ENCODE measurements around the gene C1QTNF9. TPM values are rescaled to one million over a fixed set of nuclear protein-coding genes. Genes with fewer than 3 reads are reported as not detected.

Gene C1QTNF9
- total and polyA plus RNA-seq, 9 of the 15 experiments (the other 6 are each of a cell fraction or from before 2014, with no cell fraction given): not detected

DNA sequence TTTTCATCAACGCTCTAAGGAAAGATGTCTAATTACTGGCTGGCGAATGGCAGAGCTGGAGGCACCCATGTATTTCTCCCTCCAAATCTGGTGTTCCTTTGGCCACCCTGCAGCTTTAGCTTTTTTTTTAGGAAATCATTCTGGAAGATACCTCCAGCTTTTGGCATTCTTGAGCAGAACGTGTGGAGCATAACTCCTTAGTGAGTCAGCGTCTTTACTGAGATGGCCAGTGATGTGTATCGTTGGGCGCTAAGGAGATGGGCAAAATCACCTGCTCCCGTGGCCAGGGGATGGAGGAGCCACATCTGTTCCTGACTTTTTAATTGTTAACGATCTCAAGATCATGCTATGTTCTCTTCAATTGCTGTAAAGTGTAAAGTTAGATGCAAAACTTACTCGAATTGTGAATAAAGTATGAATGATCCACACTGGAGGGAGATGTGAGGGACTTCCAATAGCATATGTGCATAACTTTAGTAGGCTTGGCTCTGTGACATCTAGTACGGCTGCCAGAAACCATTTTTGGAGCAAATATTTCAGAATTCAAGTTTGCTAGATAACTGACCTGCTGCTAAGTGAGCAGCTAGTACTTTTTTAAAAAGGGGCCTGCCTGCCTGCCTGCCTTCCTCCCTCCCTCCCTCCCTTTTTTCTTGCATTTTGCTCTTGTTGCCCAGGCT is 24.4 kb upstream of the C1QTNF9 start:
- CTCF ChIA-PET (ENCODE audit: low intra/inter-chr PET ratio): no interaction called here
- H3K9me3 ChIP-seq (replicated peaks; ENCODE audit: control insufficient read depth, insufficient read depth, low read depth, low read length): no peaks in the 10 kb centered on the region
- no peaks in the 10 kb centered on the region for H3K36me3 ChIP-seq (ENCODE audit: control insufficient read depth, insufficient read depth, low read length)
- intact Hi-C loops (cut with micrococcal nuclease): no loop called here
- 0% methylated on average over 10 of the region's 10 CpGs for WGBS (ENCODE audit: insufficient coverage, low coverage, missing lambda C conversion rate)
- FAIRE-seq (no peak), DNase-seq (ENCODE audit: extremely low read depth in 1 of 4, low spot score in 3 of 4) (no peak), ATAC-seq (no peak)
- no peak overlapping the region for H3K27ac ChIP-seq (ENCODE audit: extremely low read depth, low read depth, low read length)
- no peaks in the 10 kb centered on the region for H4K20me1 ChIP-seq (replicated peaks; ENCODE audit: control insufficient read depth, insufficient read depth, low read length)
- H2AFZ ChIP-seq (ENCODE audit: low read depth, low read length): no peak overlapping the region
- in situ Hi-C loops (cut with MboI): no loop called here
- H3K27me3 ChIP-seq (ENCODE audit: control insufficient read depth in 2 of 2, insufficient read depth in 2 of 2, low read length in 2 of 2): peaks cover 3 to 15% of the 10 kb centered on the region in 2 experiments; a peak in 4 of 5 replicates
- no peaks in the 10 kb centered on the region for H3K9me1 ChIP-seq (ENCODE audit: control insufficient read depth, insufficient read depth, low read length)
- no peak overlapping the region for H3K4me2 ChIP-seq (ENCODE audit: insufficient read depth, low read length)
- H3K79me2 ChIP-seq (ENCODE audit: control insufficient read depth, insufficient read depth, low read length): no peaks in the 10 kb centered on the region
- no TSS peak for BruUV-seq (replicated peaks)
- H3K4me3 ChIP-seq: no peak overlapping the region
- H3K4me1 ChIP-seq (replicated peaks in 1 of 2; ENCODE audit: control insufficient read depth in 2 of 2, insufficient read depth in 2 of 2, low read length in 2 of 2): no peaks in the 10 kb centered on the region
- POLR2A ChIA-PET: interaction anchor here (1.5 kb wide), 1 partner anchor 11 kb away, joined by 5 read pairs; no protein-coding TSS in a partner anchor
- H3K9ac ChIP-seq (ENCODE audit: insufficient read depth in 1 of 2, low read depth in 2 of 2, low read length in 2 of 2): no peak overlapping the region
- TF ChIP-seq NCOA1 (IDR thresholded peaks at IDR 0.05; ENCODE audit: low read depth) (no peak), POLR2AphosphoS5 (IDR thresholded peaks at IDR 0.05; ENCODE audit: control insufficient read depth, insufficient read depth, low read depth, low read length) (no peak), TAF9B (IDR thresholded peaks at IDR 0.05; ENCODE audit: partially characterized antibody) (no peak), FUS (optimal IDR thresholded peaks at IDR 0.05; ENCODE audit: low read depth, low read length) (no peak), PTBP1 (IDR thresholded peaks at IDR 0.05; ENCODE audit: low read depth, low read length) (no peak), ESRRA (IDR thresholded peaks at IDR 0.05; ENCODE audit: borderline replicate concordance, low read depth) (no peak), RBM22 (IDR thresholded peaks at IDR 0.05; ENCODE audit: low read depth, low read length, poor library complexity, severe bottlenecking) (no peak), ZKSCAN3 (CRISPR knock-in tag; IDR thresholded peaks at IDR 0.05) (no peak), FOXM1 (IDR thresholded peaks at IDR 0.05; ENCODE audit: low read depth) (no peak), FOXM1 (CRISPR knock-in tag; IDR thresholded peaks at IDR 0.05; ENCODE audit: low read depth) (no peak)
- TF ChIP-seq, protein P1, sequence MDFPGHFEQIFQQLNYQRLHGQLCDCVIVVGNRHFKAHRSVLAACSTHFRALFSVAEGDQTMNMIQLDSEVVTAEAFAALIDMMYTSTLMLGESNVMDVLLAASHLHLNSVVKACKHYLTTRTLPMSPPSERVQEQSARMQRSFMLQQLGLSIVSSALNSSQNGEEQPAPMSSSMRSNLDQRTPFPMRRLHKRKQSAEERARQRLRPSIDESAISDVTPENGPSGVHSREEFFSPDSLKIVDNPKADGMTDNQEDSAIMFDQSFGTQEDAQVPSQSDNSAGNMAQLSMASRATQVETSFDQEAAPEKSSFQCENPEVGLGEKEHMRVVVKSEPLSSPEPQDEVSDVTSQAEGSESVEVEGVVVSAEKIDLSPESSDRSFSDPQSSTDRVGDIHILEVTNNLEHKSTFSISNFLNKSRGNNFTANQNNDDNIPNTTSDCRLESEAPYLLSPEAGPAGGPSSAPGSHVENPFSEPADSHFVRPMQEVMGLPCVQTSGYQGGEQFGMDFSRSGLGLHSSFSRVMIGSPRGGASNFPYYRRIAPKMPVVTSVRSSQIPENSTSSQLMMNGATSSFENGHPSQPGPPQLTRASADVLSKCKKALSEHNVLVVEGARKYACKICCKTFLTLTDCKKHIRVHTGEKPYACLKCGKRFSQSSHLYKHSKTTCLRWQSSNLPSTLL (IDR thresholded peaks at IDR 0.05): no peak
- TF ChIP-seq, protein P2, sequence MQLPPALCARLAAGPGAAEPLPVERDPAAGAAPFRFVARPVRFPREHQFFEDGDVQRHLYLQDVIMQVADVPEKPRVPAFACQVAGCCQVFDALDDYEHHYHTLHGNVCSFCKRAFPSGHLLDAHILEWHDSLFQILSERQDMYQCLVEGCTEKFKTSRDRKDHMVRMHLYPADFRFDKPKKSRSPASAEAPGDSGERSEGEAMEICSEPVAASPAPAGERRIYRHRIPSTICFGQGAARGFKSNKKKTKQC (CRISPR knock-in tag; IDR thresholded peaks at IDR 0.05): no peak
- TF ChIP-seq, protein P3, sequence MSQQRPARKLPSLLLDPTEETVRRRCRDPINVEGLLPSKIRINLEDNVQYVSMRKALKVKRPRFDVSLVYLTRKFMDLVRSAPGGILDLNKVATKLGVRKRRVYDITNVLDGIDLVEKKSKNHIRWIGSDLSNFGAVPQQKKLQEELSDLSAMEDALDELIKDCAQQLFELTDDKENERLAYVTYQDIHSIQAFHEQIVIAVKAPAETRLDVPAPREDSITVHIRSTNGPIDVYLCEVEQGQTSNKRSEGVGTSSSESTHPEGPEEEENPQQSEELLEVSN (IDR thresholded peaks at IDR 0.05; ENCODE audit: borderline replicate concordance in 1 of 2, extremely low read depth in 1 of 2, insufficient read depth in 1 of 2, insufficient read length in 1 of 2, low read depth in 1 of 2, low read length in 1 of 2, poor library complexity in 1 of 2, severe bottlenecking in 1 of 2): no peak
- TF ChIP-seq, protein P4, sequence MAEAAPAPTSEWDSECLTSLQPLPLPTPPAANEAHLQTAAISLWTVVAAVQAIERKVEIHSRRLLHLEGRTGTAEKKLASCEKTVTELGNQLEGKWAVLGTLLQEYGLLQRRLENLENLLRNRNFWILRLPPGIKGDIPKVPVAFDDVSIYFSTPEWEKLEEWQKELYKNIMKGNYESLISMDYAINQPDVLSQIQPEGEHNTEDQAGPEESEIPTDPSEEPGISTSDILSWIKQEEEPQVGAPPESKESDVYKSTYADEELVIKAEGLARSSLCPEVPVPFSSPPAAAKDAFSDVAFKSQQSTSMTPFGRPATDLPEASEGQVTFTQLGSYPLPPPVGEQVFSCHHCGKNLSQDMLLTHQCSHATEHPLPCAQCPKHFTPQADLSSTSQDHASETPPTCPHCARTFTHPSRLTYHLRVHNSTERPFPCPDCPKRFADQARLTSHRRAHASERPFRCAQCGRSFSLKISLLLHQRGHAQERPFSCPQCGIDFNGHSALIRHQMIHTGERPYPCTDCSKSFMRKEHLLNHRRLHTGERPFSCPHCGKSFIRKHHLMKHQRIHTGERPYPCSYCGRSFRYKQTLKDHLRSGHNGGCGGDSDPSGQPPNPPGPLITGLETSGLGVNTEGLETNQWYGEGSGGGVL (CRISPR knock-in tag; IDR thresholded peaks at IDR 0.05): no peak
- TF ChIP-seq, protein P5, sequence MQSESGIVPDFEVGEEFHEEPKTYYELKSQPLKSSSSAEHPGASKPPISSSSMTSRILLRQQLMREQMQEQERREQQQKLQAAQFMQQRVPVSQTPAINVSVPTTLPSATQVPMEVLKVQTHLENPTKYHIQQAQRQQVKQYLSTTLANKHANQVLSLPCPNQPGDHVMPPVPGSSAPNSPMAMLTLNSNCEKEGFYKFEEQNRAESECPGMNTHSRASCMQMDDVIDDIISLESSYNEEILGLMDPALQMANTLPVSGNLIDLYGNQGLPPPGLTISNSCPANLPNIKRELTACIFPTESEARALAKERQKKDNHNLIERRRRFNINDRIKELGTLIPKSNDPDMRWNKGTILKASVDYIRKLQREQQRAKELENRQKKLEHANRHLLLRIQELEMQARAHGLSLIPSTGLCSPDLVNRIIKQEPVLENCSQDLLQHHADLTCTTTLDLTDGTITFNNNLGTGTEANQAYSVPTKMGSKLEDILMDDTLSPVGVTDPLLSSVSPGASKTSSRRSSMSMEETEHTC (IDR thresholded peaks at IDR 0.05): no peak
